PFSK-1 (cell line): ENCODE results near the gene LIPI.

ENCODE experiments used
- POLR2AphosphoS5 ChIP-seq: IDR thresholded peaks from 2 replicates; pipeline ENCODE4 v1.6.1; 2012; ENCODE audit warnings: low read depth, mild to moderate bottlenecking, control low read depth, low read length, moderate library complexity
- TAF1 ChIP-seq: IDR thresholded peaks from 2 replicates; pipeline ENCODE4 v1.6.1; 2012; ENCODE audit warnings: low read length, control low read depth, borderline replicate concordance; ENCODE audit not compliant: insufficient read depth
- TF ChIP-seq, protein P1 (sequence below), 2 experiments: IDR thresholded peaks; 2 replicates each; pipeline versions ENCODE4 v1.6.1 to v1.8.0; 2011 to 2012; ENCODE audit warnings: low read depth in 2 of 2, low read length in 2 of 2, control low read depth in 1 of 2, inconsistent platforms in 1 of 2, mild to moderate bottlenecking in 1 of 2, moderate library complexity in 1 of 2; ENCODE audit not compliant: insufficient read depth in 1 of 2

GRCh38 chr21:14097881-14098499 lies 112.8 kb downstream of the LIPI start:
- TF ChIP-seq TAF1 (no peak), POLR2AphosphoS5 (no peak)
- TF ChIP-seq, protein P1, sequence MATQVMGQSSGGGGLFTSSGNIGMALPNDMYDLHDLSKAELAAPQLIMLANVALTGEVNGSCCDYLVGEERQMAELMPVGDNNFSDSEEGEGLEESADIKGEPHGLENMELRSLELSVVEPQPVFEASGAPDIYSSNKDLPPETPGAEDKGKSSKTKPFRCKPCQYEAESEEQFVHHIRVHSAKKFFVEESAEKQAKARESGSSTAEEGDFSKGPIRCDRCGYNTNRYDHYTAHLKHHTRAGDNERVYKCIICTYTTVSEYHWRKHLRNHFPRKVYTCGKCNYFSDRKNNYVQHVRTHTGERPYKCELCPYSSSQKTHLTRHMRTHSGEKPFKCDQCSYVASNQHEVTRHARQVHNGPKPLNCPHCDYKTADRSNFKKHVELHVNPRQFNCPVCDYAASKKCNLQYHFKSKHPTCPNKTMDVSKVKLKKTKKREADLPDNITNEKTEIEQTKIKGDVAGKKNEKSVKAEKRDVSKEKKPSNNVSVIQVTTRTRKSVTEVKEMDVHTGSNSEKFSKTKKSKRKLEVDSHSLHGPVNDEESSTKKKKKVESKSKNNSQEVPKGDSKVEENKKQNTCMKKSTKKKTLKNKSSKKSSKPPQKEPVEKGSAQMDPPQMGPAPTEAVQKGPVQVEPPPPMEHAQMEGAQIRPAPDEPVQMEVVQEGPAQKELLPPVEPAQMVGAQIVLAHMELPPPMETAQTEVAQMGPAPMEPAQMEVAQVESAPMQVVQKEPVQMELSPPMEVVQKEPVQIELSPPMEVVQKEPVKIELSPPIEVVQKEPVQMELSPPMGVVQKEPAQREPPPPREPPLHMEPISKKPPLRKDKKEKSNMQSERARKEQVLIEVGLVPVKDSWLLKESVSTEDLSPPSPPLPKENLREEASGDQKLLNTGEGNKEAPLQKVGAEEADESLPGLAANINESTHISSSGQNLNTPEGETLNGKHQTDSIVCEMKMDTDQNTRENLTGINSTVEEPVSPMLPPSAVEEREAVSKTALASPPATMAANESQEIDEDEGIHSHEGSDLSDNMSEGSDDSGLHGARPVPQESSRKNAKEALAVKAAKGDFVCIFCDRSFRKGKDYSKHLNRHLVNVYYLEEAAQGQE (IDR thresholded peaks at IDR 0.05; ENCODE audit: insufficient read depth in 1 of 2, low read depth in 2 of 2, low read length in 2 of 2): no peak
